GM12874 (cell line): ENCODE measurements around the gene RPL13A.

Experiments
- CTCF ChIP-seq: IDR thresholded peaks from 2 replicates; pipeline ENCODE4 v1.5.1; 2011; ENCODE audit warnings: low read depth, mild to moderate bottlenecking, control low read depth, low read length, moderate library complexity; ENCODE audit not compliant: insufficient read depth

RPL13A gene

GRCh38 chr19:49528211-49528771, 40.9 kb downstream of the RPL13A start:
- TF ChIP-seq CTCF, result no peak

DNA sequence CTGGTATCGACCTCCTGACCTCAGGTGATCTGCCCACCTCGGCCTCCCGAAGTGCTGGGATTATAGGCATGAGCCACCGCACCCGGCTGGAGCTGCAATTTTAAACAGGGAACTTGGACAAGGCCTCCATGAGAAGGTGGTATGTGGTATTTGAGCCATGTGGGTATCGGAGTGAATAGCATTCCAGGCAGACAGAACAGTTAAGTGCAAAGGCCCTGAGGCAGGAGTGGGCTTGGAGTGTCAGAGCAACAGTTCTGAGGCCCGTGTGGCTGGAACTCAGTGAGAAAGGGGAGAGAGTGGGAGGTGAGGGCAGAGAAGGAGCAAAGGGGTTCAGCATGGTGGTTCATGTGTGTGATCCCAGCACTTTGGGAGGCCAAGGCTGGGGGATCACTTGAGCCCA, 43.3 kb downstream of the RPL13A start:
- TF ChIP-seq CTCF, result no peak

DNA sequence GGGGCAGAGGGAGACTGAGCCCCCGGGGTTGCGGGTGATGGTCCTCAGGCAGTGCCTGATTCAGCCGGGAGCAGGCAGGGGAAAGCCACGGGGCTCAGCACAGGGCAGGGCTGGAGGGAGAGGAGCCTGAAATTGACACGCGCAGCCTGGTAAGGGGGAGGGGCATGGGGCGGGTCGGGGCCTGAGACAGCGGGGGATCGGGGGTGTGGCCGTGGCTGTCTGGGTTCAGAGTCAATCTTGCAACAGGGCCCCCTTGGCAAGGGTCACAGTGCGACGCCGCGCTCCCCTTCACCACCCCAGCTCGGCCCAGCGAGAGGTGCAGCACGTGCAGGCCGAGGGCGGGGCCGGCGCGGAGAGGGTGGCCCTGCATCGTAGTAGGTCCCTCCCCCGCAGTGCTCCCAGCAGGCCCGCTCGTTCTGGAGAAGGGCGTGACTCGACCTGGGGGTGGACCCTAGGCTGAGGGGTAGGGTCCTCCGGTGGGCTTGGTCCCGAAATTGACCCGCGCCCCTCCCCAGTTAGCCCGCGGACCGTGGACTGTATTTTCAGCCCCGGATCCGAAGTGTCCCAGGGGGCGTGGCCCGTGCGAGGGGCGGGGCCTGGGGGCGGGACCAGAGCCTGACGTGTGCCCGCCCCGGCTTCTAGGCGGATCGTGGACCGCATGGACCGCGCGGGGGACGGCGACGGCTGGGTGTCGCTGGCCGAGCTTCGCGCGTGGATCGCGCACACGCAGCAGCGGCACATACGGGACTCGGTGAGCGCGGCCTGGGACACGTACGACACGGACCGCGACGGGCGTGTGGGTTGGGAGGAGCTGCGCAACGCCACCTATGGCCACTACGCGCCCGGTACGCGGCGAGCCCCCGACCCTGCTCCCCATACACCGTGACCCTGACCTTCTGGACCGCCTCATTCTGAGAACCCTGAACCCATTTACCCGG, 46.4 kb downstream of the RPL13A start:
- TF ChIP-seq CTCF, result peak; percentile 62

- no peak for TF ChIP-seq CTCF
Measured at GRCh38 chr19:49534632-49535385, 47.4 kb downstream of the RPL13A start.

DNA sequence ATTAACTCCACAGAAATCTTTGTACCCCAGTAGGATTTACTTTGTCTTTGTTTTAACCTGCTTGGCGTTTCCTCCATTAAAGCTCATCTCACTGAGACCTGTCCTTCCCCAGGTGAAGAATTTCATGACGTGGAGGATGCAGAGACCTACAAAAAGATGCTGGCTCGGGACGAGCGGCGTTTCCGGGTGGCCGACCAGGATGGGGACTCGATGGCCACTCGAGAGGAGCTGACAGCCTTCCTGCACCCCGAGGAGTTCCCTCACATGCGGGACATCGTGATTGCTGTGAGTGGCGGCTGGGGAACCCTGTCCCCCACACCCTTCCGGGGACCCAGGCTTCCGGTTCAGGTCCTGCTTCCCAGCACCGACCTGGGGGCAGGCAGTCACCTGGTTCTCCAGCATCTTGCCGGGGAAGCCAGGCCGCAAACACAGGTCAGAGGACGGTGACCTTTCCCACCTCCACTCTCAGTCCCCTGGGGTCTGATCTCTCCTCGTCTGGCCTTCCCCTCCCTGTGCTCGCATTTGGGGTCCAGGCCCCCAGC, 49.6 kb downstream of the RPL13A start:
- no peak for TF ChIP-seq CTCF

GRCh38 chr19:49538643-49539042, 51.2 kb downstream of the RPL13A start:
- no peak for TF ChIP-seq CTCF

DNA sequence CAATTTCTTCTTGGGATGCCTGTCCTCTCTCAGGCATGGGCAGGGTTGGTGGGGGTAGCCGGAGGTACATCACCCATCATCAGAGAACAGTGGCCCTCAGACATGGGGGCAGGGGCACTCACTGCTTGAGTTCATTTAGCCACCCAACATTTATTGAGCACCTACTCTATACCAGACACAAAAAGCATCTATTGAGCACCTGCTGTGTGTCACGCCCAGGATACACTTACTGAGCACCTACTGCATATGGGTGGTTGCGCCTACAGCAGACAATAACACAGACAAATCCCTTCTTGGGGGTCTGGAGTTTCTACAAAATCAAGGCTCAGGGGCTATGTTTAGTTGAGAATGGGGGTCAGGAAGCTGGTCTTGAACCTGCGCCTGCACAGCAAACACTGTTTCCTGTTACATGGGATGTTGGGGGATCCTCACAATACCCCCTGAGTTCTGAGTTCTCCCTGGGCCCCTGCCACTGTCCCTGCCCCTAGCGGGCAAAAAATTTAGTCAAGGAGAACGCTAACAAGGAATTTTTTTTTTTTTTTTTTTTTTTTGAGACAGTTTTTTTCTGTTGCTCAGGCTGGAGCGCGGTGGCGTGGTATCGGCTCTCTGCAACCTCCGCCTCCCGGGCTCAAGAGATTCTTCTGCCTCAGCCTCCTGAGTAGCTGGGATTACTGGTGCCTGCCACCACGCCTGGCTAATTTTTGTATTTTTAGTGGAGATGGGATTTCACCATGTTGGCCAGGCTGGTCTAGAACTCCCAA, 52.0 kb downstream of the RPL13A start:
- TF ChIP-seq CTCF, result no peak
